NCI-H2196 (cell line): ENCODE results near the gene BMF.

Experiments
- DNase-seq: peaks from one replicate; lab custom pipeline; 2025; ENCODE audit not compliant: unreplicated experiment; lab: John Stamatoyannopoulos, UW

Gene BMF

GRCh38 chr15:40069178-40070165 lies 39.2 kb downstream of the BMF start:
- peak; percentile 92 for DNase-seq

- no peak for DNase-seq
Measured at GRCh38 chr15:40067921-40068624, 40.6 kb downstream of the BMF start.

DNA sequence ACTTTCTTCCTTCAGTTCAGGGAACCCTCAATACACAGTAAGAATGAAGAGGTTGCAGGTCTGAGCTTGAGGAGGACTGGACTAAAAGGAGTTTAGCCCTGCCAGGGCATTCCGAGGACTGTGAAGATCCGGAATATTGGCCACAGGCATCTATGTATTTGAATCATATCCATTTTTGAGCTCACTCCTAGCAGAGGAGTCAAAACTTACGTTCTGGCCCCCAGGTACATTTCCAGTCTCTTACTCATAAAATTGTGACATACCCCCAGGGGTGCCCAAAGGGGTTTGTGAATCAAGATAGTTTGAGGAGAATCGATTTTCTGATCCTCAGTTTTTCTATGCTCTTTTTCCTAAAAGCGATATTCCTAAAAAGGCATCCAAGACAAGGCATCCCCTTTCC lies 42.1 kb downstream of the BMF start:
- no peak for DNase-seq

GRCh38 chr15:40065166-40065565 lies 43.5 kb downstream of the BMF start:
- peak; percentile 37 for DNase-seq

DNA sequence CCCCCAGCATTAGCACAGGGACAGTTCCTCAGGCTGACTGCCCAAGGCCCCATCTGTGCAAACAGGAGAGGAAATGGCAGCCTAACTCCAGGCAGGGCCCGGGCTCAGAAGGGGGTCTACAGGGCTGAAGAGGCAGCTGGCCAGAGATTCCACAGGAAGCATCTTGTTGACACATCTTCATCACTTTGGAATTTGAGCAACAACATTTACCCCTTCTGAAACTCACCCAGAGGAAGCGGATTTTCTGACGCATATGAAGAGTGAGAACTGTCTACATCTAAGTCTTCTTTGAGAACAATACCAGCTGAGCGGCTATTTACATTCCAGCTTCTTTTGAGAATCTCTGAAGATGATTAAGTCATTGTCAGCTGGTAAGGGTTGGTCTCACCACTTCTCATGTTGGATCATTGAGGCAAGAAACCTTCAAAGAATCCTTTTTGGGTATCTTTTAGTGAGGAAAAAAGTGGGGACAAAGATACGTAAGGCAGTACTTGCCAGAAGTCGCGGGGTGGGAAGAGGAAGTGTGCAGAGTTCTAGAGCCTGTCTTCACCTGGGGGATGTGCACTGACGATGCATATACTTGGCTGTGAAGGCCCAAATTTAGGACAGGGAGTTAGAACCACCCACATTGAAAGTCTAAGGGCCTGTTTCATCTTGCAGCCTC lies 44.3 kb downstream of the BMF start:
- DNase-seq: no peak

- DNase-seq: no peak
Measured at GRCh38 chr15:40063563-40064011, 45.1 kb downstream of the BMF start.

- no peak for DNase-seq
Measured at GRCh38 chr15:40062816-40063562, 45.7 kb downstream of the BMF start.

- DNase-seq: peak; percentile 16
Measured at GRCh38 chr15:40061212-40061901, 47.3 kb downstream of the BMF start.

DNA sequence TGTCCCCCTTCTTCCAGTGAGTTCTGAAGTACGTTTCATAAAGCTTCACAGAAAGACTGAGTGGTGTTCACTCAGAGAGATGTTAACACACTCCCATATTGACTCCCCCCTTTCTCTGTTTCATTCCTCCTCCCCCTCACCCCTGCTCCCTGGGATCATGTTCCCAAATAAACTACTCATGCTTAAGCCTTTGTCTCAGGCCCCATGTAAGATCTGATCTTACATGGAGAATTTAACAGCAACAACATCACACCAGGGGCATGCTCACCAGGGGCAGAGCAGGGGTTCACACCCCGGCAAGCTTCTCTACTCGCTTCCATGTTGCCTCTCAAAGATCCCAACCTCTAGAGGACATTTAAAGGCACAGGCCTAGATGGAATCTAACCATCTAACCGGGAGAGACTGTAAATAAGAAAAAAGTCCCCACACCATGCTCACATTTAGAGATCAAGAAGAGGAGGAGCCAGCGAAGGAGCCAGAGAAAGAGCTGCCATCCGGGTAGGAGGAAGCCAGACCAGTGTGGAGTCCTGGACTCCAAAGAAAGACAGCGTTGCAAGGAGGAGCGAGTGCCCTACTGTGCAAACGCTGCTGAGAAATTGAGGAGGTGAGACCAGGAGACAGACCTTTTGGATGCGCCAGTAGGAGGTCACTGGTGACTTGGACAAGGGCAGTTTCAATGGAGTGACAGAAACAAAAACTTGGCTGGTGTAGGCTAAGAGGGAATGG lies 48.3 kb downstream of the BMF start:
- no peak for DNase-seq

DNA sequence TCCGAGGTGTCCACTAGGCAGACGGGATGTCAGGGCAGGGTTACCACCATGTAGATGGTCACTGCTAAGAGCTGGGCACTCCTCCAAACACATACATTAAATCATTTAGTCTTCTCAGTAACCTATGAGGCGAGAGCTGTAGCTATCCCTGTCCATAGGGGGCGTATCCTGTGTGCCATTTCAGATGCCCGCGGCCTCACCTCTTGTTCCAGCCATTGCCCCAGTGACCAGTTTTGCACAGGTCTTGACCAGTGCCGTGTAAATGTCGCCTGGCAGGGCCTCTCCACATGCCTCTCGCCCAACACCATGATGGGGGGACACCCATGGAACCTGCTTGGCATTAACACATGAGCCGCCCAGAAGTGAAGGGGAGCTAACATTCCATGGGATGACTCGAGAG lies 48.9 kb downstream of the BMF start:
- DNase-seq: no peak

DNA sequence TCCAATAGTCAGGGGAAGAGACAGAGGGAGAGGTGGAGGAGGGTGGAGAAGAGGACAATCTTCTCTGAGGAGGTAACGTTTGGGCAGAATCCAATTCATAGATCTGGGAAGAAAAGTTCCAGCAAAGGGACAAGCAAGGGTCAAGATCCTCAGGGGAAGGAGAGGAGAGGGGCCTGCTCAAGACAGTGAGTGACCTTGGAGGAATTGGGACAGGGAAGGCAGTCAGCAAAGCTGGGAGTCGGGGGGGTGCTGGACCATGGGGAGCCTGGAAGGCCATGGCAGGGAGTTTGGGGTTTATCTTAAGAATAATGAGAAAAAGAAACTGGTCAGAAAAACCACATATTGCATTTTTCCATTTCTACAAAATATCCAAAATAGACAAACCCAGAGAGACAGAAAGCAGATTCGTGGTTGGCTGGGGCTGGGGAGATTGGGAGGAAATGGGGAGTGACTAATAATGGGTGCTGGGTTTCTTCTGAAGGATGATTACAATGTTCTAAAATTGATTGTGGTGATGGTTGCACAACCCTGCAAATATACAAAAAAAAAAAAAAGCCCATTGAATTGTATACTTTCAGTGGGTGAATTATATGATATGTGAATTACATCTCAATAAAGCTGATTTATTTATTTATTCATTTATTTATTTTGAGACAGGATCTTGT lies 50.1 kb downstream of the BMF start:
- no peak for DNase-seq

DNA sequence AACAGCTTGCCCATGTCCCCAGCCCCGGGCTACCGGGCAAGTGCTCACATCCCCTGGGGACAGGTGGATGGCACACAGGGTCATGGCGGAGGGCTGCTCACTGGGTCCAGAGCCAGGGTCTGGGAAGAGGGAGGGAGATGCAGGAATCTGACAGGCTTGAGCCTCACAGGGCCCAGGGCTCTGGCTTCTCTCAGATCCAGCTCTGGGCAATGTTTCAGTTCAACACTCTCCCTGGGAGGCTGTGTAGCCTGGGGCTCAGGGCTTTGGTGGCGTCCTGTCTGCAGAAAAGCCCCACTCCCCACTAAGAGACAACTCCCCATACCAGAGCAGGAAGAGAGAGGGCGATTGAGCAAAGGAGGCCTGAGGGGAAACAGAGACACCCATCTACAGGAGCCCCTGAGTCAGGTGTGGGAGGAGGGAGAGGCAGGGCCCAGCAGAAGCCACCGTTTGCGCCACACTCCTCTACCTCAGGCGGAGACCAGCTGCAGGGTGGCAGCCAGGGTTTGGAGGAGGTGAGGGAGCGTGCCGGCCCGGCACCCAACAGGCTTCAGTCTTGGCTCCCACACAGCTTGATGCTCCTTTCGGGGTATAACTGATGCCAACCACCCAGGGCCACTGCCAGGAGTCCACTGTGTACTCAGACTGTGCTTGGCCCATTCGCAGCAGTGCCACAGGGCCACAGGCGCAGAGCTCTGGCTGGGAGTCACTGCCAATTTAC lies 52.9 kb downstream of the BMF start:
- DNase-seq: peak; percentile 26

- peak; percentile 78 for DNase-seq
Measured at GRCh38 chr15:40054855-40055575, 53.7 kb downstream of the BMF start.

- DNase-seq: no peak
Measured at GRCh38 chr15:40054605-40054854, 54.1 kb downstream of the BMF start.

DNA sequence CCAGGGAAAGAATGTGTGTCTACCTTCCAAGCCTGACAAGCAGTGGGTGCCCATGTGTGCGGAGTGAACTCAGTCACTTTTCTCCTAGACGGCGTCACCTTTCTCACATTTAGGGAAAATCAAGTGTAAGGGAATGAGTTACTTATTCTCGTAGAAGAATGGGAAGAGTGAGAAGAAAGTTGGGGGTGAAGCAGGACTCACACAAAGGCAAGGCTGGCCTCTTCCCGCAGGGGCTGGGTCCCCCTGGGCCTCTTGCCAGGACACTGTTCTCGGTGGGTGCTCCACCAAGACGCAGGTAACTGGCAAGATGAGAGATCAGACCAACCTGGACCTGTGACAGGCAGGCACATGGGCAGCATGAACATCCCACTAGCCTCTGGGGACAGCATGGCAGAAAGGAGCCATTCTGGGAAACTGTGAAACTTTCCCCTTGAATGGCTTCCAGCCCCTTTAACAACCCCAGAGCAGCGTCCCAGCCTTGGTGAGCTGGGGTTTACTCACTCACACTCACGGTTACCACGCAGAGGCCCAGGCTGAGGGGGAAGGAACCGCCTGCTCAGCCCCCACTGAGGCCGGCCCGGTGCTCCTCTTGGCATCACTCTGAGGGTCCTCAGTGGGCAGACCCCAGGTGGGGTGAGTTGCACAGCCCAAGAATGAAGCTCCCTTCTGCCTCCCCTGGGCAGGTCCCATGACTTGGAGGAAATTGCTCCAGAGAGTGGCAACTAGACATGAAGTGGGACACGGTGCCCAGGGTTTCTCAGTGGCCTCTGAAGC lies 54.7 kb downstream of the BMF start:
- DNase-seq: no peak

GRCh38 chr15:40053079-40053830 lies 55.4 kb downstream of the BMF start:
- no peak for DNase-seq

DNA sequence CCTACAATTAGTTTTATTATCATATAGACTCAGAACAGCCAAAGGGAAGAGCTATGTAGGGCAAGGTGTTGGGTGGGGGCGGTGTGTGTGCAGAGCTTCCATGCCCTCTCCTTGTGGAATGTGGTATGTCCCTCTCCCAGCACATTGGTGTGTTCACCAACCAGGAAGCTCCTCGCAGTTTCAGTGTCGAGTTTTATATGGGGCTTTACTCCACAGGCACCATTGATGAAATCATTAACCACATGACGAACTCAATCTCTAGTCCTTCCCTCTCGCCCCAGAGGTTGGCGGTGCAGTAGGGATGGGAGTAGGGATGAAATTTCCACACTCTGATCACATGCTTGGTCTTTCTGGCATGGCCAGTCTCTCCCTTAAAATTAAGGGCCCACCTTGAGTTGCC lies 56.1 kb downstream of the BMF start:
- no peak for DNase-seq
